Hepatocyte (in vitro differentiated cells): ENCODE data around the gene TFF1.

Source experiments
- EZH2 ChIP-seq: fragments of 200-600 bp; sonication (generic); IDR thresholded peaks from 2 replicates; pipeline ENCODE4 v1.6.1; 2016; ENCODE audit warnings: antibody characterized with exemption, mild to moderate bottlenecking, borderline replicate concordance
- EZH2phosphoT487 ChIP-seq: fragments of 200-600 bp; sonication (generic); IDR thresholded peaks from one replicate; pipeline ENCODE4 v1.6.1; 2018; ENCODE audit warnings: antibody characterized with exemption, mild to moderate bottlenecking, low read depth, moderate library complexity; ENCODE audit not compliant: unreplicated experiment, severe bottlenecking
- TF ChIP-seq, protein P1 (sequence below): fragments of 200-600 bp; sonication (generic); IDR thresholded peaks from 2 replicates; pipeline ENCODE4 v1.5.1; 2016; ENCODE audit warnings: antibody characterized with exemption, mild to moderate bottlenecking; ENCODE audit not compliant: poor library complexity

DNA sequence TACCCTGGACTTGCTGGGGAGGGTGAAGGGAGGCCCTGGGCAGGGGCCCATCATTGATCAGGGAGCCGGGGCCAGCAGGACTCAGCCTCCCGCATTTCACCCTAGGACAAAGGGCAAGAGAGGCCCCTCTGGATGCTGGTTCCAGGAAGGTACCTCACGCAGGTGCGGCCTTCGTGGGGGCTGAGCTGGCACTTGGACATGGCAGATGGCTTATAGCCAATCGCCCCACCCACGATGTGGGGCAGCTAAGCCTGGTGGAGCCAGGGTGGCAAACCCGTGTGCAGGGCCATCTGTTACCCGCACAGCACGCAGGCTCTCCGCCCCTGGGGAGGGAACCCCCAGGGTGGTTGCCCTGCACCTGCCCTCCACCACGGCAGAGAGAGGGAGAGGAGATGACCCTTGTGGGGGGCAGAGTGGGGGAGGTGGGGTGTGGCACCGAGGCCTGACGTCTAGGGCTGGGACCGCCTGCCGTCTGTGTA lies 53.7 kb downstream of the TFF1 start:
- TF ChIP-seq, protein P1, sequence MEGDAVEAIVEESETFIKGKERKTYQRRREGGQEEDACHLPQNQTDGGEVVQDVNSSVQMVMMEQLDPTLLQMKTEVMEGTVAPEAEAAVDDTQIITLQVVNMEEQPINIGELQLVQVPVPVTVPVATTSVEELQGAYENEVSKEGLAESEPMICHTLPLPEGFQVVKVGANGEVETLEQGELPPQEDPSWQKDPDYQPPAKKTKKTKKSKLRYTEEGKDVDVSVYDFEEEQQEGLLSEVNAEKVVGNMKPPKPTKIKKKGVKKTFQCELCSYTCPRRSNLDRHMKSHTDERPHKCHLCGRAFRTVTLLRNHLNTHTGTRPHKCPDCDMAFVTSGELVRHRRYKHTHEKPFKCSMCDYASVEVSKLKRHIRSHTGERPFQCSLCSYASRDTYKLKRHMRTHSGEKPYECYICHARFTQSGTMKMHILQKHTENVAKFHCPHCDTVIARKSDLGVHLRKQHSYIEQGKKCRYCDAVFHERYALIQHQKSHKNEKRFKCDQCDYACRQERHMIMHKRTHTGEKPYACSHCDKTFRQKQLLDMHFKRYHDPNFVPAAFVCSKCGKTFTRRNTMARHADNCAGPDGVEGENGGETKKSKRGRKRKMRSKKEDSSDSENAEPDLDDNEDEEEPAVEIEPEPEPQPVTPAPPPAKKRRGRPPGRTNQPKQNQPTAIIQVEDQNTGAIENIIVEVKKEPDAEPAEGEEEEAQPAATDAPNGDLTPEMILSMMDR = no peak
- no peak for TF ChIP-seq EZH2phosphoT487
- TF ChIP-seq EZH2 = no peak
